CD14-positive monocyte (primary cell): ENCODE measurements around the gene ZNF780B. TPM values are rescaled to one million over a fixed set of nuclear protein-coding genes. Genes with fewer than 3 reads are reported as not detected.
A peak's percentile ranks its signal among the peaks of the same experiment; 100 is the strongest.

Source experiments
- DNase-seq, 3 donors: peaks; one replicate each; pipeline ENCODE4 v3.0.0-alpha.2; 2011 to 2022
- H2AFZ ChIP-seq: 2 replicates; pipeline ENCODE4 v1.6.0; 2012; ENCODE audit warnings: mild to moderate bottlenecking, low read depth, low read length, inconsistent platforms; ENCODE audit not compliant: insufficient read depth, poor library complexity, severe bottlenecking
- H3K27ac ChIP-seq, 2 donors: 1 replicate in 1 of 2; 2 replicates in 1 of 2; pipeline ENCODE4 v1.5.1; 2012 to 2013; ENCODE audit warnings: low read length in 2 of 2, control low read depth in 1 of 2, inconsistent platforms in 1 of 2, low read depth in 1 of 2, mild to moderate bottlenecking in 1 of 2
- H3K27me3 ChIP-seq, 2 donors: one replicate each; pipeline versions ENCODE4 v1.6.0 to v1.6.1; 2011 to 2013; ENCODE audit warnings: low read length in 2 of 2; ENCODE audit not compliant: control insufficient read depth in 2 of 2, insufficient read depth in 2 of 2
- H3K36me3 ChIP-seq, 2 donors: replicated peaks in 1 of 2; 1 replicate in 1 of 2; 2 replicates in 1 of 2; pipeline versions ENCODE4 v1.5.1 to v1.6.1; 2012 to 2013; ENCODE audit warnings: low read length in 2 of 2, control low read depth in 1 of 2, inconsistent platforms in 1 of 2, mild to moderate bottlenecking in 1 of 2; ENCODE audit not compliant: insufficient read depth in 2 of 2, control insufficient read depth in 1 of 2
- H3K4me1 ChIP-seq, 2 donors: 1 replicate in 1 of 2; 2 replicates in 1 of 2; pipeline versions ENCODE4 v1.5.1 to v1.6.1; 2012 to 2013; ENCODE audit warnings: low read length in 2 of 2, control low read depth in 1 of 2, inconsistent platforms in 1 of 2, mild to moderate bottlenecking in 1 of 2, moderate library complexity in 1 of 2; ENCODE audit not compliant: insufficient read depth in 2 of 2, control insufficient read depth in 1 of 2
- H3K4me2 ChIP-seq: replicated peaks from 2 replicates; pipeline ENCODE3; 2012; ENCODE audit warnings: low read length, moderate library complexity, mild to moderate bottlenecking; ENCODE audit not compliant: poor library complexity, severe bottlenecking; ENCODE audit errors: extremely low read depth
- H3K4me3 ChIP-seq, 3 experiments: fragments of 200-600 bp in 1 of 3; sonication (generic) in 1 of 3; replicated peaks in 1 of 3; 1 replicate in 2 of 3; 2 replicates in 1 of 3; pipeline ENCODE4 v1.5.1; 2011 to 2013; ENCODE audit warnings: low read length in 3 of 3, mild to moderate bottlenecking in 3 of 3, control low read depth in 2 of 3, low read depth in 2 of 3, inconsistent platforms in 1 of 3, moderate library complexity in 1 of 3
- H3K79me2 ChIP-seq: 2 replicates; pipeline ENCODE4 v1.6.0; 2012; ENCODE audit warnings: mild to moderate bottlenecking, control low read depth, inconsistent platforms, low read length, moderate library complexity; ENCODE audit not compliant: insufficient read depth
- H3K9ac ChIP-seq: 2 replicates; pipeline ENCODE4 v1.6.0; 2017; ENCODE audit warnings: low read length, mild to moderate bottlenecking; ENCODE audit not compliant: insufficient read depth, poor library complexity, severe bottlenecking
- H3K9me3 ChIP-seq, 2 donors: replicated peaks in 1 of 2; 1 replicate in 1 of 2; 2 replicates in 1 of 2; pipeline versions ENCODE4 v1.5.1 to v1.6.1; 2012 to 2013; ENCODE audit warnings: low read length in 2 of 2, control low read depth in 1 of 2; ENCODE audit not compliant: control insufficient read depth in 1 of 2, insufficient read depth in 1 of 2
- H4K20me1 ChIP-seq: 2 replicates; pipeline ENCODE4 v1.6.0; 2012; ENCODE audit warnings: mild to moderate bottlenecking, low read length, control low read depth, moderate library complexity; ENCODE audit not compliant: insufficient read depth
- H3K27ac Mint-ChIP-seq, 7 donors: one replicate each; pipeline ENCODE4 v1.8.0; 2020; ENCODE audit warnings: mild to moderate bottlenecking in 7 of 7, mixed read lengths in 7 of 7, moderate library complexity in 6 of 7, inconsistent platforms in 2 of 7
- H3K27me3 Mint-ChIP-seq, 3 donors: one replicate each; pipeline ENCODE4 v1.8.0; 2021 to 2022; ENCODE audit warnings: low read depth in 3 of 3, mild to moderate bottlenecking in 3 of 3, mixed read lengths in 3 of 3, moderate library complexity in 3 of 3, inconsistent platforms in 1 of 3
- H3K36me3 Mint-ChIP-seq, 2 donors: one replicate each; pipeline ENCODE4 v1.8.0; 2020; ENCODE audit warnings: mixed read lengths in 2 of 2, inconsistent platforms in 1 of 2, mild to moderate bottlenecking in 1 of 2
- H3K4me1 Mint-ChIP-seq: one replicate; pipeline ENCODE4 v1.8.0; 2020; ENCODE audit warnings: mild to moderate bottlenecking, mixed read lengths
- H3K4me3 Mint-ChIP-seq, 2 donors: one replicate each; pipeline ENCODE4 v1.8.0; 2020; ENCODE audit warnings: mild to moderate bottlenecking in 2 of 2, mixed read lengths in 2 of 2, moderate library complexity in 1 of 2
- H3K9me3 Mint-ChIP-seq, 7 donors: one replicate each; pipeline ENCODE4 v1.8.0; 2020 to 2022; ENCODE audit warnings: mixed read lengths in 7 of 7, mild to moderate bottlenecking in 6 of 7, moderate library complexity in 6 of 7, inconsistent platforms in 2 of 7
- CTCF ChIP-seq: fragments of 200-600 bp; IDR thresholded peaks from one replicate; pipeline ENCODE4 v1.8.0; 2022; ENCODE audit warnings: antibody characterized with exemption, mild to moderate bottlenecking
- WGBS: methylation state at CpG from one replicate; pipeline ENCODE4 v1.1.5; 2013; ENCODE audit warnings: missing lambda C conversion rate; ENCODE audit not compliant: insufficient coverage; 5-methylcytosine and 5-hydroxymethylcytosine counted together
- intact Hi-C, 2 donors: fragments of 100-400 bp; cut with micrococcal nuclease; formaldehyde crosslinking; loops; one replicate each; pipeline versions ENCODE4 v1.15.0 to v1.15.1; 2023
- polyA plus RNA-seq, 3 donors: library from polyadenylated mRNA; depleted of rRNA in 1 of 3; unstranded in 2 of 3; stranded (reverse) in 1 of 3; fragments of 300-500 nt in 2 of 3; fragments of >200 nt in 1 of 3; fragmentation: Illumina TruSeq in 2 of 3; gene quantifications; 1 replicate in 2 of 3; 2 replicates in 1 of 3; pipeline ENCODE4 v1.2.3, GENCODE V29; 2012 to 2021

The ZNF780B gene
- polyA plus RNA-seq, 3 donors = 2.0 to 3.3 (median 3.1) TPM

GRCh38 chr19:40088299-40089047, 32.4 kb upstream of the ZNF780B start:
- Mint-ChIP-seq H3K27ac (no peak overlapping the region), H3K36me3 (peaks cover 23 to 27% of the 10 kb centered on the region in 2 donors), H3K9me3 (peaks cover 0 to 2% (median 0%) of the 10 kb centered on the region in 7 donors), H3K4me1 (peaks cover 41% of the 10 kb centered on the region), H3K27me3 (peaks cover 2 to 4% (median 3%) of the 10 kb centered on the region in 3 donors), H3K4me3 (peak overlapping the region in 1 of 2 donors; percentile 47)
- DNase-seq = no peak
- no peak overlapping the region for H2AFZ ChIP-seq
- no peak for TF ChIP-seq CTCF
- H3K79me2 ChIP-seq = peaks cover 64% of the 10 kb centered on the region
- H3K4me2 ChIP-seq = no peak overlapping the region
- no peaks in the 10 kb centered on the region for H3K9me3 ChIP-seq
- intact Hi-C loops = no loop called here
- no peak overlapping the region for H3K9ac ChIP-seq
- peaks cover 47% of the 10 kb centered on the region for H4K20me1 ChIP-seq
- H3K27me3 ChIP-seq = peaks cover 0 to 3% of the 10 kb centered on the region in 2 donors
- peaks cover 14 to 36% of the 10 kb centered on the region in 2 donors for H3K4me1 ChIP-seq
- no peak overlapping the region for H3K27ac ChIP-seq
- WGBS = no CpG with 5 or more reads among the region's 5 CpGs
- H3K36me3 ChIP-seq = peaks cover 2 to 17% of the 10 kb centered on the region in 2 donors
- H3K4me3 ChIP-seq = no peak overlapping the region

GRCh38 chr19:40084948-40085347, 28.9 kb upstream of the ZNF780B start:
- H3K4me1 ChIP-seq = peaks cover 34 to 52% of the 10 kb centered on the region in 2 donors
- peaks cover 21 to 38% of the 10 kb centered on the region in 2 donors for H3K36me3 ChIP-seq
- Mint-ChIP-seq H3K4me1 (peaks cover 58% of the 10 kb centered on the region), H3K27ac (peak overlapping the region in 1 of 7 donors; percentile 16), H3K27me3 (no peaks in the 10 kb centered on the region), H3K4me3 (no peak overlapping the region), H3K9me3 (peaks cover 0 to 5% (median 3%) of the 10 kb centered on the region in 7 donors), H3K36me3 (peaks cover 41 to 51% of the 10 kb centered on the region in 2 donors)
- H2AFZ ChIP-seq = no peak overlapping the region
- no peak overlapping the region for H3K9ac ChIP-seq
- no peak for DNase-seq
- H3K4me3 ChIP-seq = no peak overlapping the region
- H3K27ac ChIP-seq = peak overlapping the region in 1 of 2 donors; percentile 3
- 100% methylated on average over 4 of the region's 4 CpGs for WGBS
- peaks cover 65% of the 10 kb centered on the region for H3K79me2 ChIP-seq
- H4K20me1 ChIP-seq = peaks cover 49% of the 10 kb centered on the region
- H3K9me3 ChIP-seq = peaks cover 0 to 5% of the 10 kb centered on the region in 2 donors
- TF ChIP-seq CTCF = no peak
- no peaks in the 10 kb centered on the region for H3K27me3 ChIP-seq
- H3K4me2 ChIP-seq = no peak overlapping the region
- intact Hi-C loops = no loop called here
